ENCODE results near the gene NOP10. TPM values are rescaled to one million over a fixed set of nuclear protein-coding genes. Genes with fewer than 3 reads are reported as not detected.
A peak's percentile ranks its signal among the peaks of the same experiment; 100 is the strongest.
"Not testable (repeated sequence)": the region's sequence is repeated elsewhere in the genome, so short reads cannot be mapped to it uniquely, and the experiment has no call there.

The NOP10 gene
- 166 and 200 TPM in 2 replicates for total RNA-seq (2014; rRNA removed)
- 435 TPM for polyA plus RNA-seq (2012)

DNA sequence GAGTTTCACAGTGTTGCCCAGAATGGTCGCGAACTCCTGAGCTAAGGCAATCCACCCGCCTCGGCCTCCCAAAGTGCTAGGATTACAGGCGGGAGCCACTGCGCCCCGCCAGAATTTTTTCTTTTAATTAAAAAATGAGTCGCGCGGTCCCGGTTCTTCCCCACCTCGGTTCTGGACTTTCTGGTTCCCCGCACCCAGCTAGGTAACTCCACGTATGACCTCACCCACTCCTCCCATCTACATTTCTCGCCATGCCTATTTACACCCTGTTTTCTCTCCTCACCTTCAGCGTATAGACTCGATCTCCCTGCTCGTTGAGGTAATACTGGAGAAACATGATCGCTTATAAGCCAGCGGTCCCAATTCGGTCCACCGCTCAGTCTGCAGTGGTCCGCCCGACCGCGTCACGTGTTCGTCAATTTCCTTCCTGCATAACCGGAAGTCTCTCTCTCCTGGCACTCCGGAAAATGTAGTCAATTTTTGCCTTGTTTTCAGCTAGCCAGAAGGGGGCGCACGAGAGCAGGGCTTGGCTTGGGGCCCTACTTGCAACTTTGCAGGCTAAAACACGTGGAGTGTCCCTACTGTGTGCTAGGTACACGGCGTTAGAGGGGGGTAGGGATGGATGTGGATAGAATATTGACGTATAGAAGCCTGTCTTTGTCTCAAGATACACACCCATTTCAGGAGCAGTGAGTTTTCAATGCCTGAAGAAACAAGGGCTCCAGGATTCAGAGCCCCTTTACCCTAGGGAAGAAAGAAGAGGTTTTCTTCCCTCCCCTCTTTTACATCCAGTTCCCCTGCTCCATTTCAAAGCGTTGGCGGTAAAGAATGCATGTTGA is at the start of gene NOP10, which contains the start of gene NUTM1:
Gene NOP10, minus strand, starts transcription at position 400 of the 839 bp plus-strand sequence. Its CDS starts 63 bp downstream, at position 337.
Gene NUTM1, plus strand, starts transcription at position 579 of the 839 bp plus-strand sequence. CDS start 382 bp downstream, outside the sequence.
- DNase-seq (ENCODE audit: low read depth), result peak; percentile 89

DNA sequence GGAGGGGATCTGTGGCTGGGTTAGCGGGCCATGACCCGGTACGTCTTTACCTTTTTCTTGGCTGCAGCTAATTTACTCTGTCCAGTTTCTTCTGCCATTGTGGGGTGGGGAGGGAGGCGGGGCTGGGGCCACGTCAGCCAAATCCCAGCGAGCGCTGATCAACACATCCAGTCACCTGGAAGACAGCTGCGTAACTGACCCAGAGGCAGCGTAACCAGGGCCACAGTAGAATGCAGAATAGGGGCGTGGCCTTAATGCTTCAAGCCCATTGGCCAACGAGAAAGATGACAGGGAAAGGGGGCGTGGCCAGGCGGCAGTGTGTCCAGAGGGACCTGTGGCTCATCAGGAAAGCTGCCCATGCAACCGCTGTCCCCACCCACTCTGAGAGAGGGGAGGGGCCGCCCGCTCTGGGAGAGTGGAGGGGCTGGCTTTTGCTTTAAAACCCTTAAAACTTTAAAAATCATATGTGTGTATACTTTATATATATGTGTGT is 46.7 kb upstream of the NOP10 start:
- DNase-seq (ENCODE audit: low read depth), result not testable (repeated sequence)

DNA sequence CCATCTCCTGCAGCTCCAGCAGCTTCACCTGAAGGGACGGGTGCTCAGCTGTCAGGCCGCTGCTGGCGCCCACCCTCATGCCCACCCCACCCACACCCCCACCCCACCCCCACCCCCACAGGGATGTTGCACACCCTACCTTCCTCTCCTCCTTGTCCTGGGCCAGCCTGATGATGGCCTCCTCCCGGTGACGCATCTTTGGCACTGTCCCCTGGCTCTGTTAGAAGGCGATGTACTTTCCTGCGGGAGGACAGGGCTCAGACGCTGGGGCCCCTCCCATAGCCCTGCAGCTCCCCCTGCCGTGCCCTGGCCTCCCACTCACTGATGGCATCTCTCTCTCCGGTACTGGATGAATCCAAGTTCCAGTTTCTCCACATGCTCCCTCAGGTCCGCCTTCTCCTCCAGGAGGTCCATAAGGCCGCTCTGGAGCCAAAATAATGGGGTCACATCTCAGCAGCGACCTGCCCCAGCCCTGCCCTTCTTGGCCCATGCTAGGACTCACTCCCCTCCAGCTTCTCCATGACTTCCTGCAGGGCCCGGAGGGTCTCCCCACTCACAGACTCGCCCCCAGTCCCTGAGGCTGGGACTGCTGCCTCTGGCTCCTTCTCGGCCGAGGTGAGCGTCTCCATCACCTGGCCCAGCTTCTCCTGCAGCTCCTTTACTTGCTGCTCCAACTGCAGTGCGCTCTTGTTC is 39.0 kb upstream of the NOP10 start:
- not testable (repeated sequence) for DNase-seq (ENCODE audit: low read depth)

DNA sequence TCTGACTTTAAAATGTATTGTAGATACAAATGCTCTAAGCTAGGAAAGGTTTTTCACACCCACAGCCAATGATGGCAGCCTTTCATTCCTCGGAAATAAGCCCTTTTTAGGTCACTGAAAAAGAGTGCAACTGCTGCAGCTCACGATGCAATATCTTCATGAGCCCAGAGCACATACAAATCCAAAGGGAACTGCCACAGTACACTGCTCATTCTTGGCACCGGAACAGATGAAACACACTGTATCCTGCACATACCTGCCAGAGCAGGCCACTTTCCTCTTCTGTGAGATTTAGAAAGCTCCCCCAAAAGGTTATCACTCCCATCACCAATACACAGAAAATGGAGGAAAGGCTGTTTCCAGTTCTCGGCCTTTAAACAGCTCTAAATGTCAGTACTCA is 37.6 kb upstream of the NOP10 start:
- not testable (repeated sequence) for DNase-seq (ENCODE audit: low read depth)

DNA sequence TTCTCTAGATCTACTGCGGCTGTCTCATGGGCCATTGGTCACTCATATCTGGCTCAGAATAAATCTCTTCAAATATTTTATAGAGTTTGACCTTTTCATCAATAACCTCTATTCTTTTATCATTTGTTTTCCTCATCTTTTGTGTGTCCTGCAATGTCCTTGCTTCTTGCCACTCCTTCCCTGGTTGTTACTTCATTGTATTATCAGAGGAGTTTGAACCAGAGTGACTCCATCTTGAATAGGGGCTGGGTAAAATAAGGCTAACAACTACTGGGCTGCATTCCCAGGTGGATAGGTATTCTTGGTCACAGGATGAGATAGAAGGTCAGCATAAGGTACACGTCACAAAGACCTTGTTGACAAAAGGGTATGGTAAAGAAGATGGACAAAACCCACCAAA is 33.9 kb upstream of the NOP10 start:
- no peak for DNase-seq (ENCODE audit: low read depth)

DNA sequence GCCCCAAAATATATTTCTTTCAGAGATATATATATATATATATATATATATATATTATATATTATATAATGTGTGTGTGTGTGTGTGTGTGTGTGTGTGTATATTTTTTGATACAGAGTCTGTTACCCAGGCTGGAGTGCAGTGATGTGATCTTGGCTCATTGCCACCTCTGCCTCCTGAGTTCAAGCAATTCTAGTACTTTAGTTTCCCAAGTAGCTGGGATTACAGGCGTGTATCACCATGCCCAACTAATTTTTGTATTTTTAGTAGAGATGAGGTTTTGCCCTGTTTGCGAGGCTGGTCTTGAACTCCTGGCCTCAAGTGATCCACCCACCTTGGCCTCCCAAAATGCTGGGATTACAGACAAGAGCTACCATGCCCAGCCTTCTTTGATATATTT is 32.6 kb upstream of the NOP10 start:
- DNase-seq (ENCODE audit: low read depth), result not testable (repeated sequence)

DNA sequence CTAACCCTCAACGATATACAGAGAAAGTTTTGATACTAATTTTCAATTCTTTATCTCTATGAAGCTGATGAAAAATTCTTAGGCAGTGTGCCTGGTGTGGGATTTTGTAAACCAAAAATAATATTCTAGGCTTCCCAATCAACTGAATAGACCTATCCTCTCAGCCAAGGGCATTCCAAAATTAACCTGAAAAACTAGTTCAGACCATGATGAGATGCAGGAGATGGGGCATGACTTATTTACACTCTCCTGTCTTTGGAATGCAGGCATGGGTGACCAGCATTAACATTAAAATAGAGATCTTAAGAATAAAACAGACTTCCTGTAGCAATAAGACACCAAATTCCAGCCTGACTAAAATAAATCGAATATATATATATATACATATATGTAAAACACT is 31.9 kb upstream of the NOP10 start:
- DNase-seq (ENCODE audit: low read depth), result no peak

DNA sequence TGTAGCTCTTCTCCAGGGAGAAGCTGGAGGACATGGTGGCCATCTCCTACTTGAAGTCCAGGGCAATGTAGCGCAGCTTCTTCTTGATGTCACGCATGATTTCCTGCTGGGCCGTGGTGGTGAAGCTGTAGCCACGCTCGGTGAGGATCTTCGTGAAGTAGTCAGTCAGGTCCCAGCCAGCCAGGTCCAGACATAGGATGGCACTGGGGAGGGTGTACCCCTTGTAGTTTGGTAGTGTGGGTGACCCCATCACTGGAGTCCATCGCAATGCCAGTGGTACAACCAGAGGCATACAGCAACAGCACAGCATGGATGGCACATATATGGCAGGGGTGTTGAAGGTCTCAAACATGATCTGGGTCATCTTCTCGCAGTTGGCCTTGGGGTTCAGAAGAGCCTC is 31.0 kb upstream of the NOP10 start:
- DNase-seq (ENCODE audit: low read depth), result no peak

DNA sequence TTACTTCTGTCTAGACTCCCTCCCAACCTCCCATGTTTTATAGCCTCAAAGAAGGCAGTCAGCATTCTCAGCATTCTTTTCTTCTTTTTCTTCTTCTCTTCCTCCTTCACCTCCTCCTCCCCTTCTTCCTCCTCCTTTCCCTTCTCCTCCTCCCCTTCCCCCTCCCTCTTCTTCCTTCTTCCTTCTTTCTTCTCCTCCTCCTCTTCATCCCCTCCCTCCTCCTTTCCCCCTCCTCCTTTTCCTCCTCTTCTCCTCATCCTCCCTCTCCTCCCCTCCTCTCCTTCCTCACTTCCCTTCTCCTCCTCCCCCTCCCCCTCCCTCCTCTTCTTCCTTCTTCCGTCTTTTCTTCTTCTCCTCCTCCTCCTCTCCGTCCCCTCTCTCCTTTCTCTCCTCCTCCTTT is 27.7 kb upstream of the NOP10 start:
- DNase-seq (ENCODE audit: low read depth), result no peak

DNA sequence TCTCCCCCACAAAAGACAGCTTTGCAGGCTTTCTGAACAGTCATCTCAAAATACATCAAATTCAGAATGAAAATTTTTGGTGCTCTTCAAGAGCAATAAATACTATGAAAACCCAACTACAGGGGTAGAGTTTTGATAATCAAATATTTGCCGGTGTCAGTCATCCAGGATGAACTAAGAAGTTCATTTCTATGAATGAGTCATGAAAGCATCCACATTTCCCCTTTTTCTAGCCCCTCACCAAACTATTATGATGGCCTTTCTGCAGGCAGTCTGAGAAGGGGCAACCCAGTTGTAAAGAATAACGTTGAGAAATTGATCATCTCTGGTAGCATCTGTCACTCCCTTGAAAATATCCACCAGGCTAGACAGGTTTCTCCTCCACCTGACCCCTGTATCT is 27.2 kb upstream of the NOP10 start:
- DNase-seq (ENCODE audit: low read depth), result no peak

DNA sequence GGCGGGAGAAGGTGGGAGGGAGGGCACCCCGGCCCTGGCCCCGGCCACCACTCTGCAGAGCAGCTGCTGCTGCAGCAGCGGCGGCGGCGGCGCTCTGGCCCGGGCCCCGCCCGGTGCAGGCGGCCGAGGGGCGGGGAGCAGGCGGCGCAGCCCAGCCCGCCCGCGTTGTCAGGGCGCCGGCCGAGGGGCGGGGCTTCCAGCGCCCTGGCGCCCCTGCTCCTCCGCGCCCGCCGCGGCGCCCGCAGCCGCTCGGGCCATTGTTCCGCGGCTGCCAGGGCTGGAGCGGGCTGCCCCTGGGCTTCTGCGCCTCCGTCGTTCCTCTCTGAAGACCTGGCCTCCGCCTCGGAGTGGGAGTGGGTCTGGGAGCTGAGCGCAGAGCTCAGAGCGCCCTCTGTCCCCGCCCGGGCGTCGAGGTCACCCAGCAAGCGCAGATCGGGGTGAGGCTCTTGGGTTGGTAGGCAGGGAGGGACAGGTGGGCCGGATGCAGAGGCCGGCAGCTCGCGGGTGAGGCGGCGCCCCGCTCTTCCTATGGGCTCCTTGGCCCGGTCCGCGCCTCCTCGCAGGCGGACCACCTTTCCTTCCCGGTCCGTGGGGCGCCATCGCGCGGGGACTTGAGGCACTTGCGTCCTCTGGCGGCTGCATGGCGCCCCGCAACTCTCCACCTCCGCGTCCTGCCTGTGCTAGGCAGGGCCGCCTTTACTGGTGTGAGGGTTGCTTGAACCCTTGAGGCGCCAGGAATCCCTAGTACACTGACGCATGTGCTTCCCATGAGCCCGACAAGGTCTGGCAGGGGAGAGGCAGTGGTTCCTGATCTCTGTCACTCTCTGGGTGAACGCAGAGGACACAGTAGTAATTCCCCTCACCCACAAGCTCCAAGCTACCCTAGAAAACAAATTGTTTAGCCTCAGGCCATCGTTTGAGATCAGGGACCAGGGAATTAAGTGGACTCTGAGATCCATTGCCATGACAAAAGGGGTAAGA is 24.5 kb upstream of the NOP10 start, which contains the start of gene LPCAT4:
Gene LPCAT4, minus strand, starts transcription at position 96 of the 981 bp plus-strand sequence. CDS start 96 bp downstream, outside the sequence.
- peak; percentile 88 for DNase-seq (ENCODE audit: low read depth)

DNA sequence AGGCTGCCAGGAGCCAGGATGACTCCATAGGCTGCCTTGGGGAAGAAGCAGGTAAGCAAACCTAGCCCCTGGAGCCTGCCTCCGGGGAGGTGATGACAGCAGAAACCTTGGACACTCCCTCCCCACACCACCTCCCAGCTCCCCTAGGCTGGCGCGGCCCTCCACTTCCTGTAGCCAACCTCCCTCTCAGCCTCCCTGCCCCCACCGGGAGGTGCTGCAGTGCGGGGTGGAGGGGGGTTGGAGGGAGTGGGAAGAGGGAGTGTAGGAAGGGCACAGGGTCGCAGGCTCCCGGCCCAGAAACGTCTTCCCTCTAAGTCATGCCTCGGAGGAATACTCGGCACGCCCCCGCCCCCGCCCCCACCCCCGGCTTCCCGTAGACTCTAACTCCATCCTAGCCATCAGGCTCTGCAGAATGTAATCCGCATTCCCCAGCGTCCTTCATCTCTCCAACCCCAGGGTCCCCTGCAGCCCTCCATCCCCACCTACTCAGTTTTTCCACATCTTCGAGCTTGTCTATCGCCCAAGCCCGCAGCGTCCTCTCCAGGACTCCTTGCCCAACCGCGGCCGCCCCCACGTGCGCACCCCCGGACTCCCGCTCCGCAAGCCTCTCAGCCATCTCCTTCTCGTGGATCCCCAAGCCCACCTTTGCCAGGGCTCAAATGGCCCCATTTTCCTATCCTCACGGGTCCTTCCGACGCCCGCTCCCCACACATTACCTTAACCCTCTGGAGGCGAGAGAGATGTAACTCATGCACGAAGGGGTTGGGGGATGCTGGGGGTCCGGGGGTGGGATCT is 23.5 kb upstream of the NOP10 start:
- peak; percentile 34 for DNase-seq (ENCODE audit: low read depth)

DNA sequence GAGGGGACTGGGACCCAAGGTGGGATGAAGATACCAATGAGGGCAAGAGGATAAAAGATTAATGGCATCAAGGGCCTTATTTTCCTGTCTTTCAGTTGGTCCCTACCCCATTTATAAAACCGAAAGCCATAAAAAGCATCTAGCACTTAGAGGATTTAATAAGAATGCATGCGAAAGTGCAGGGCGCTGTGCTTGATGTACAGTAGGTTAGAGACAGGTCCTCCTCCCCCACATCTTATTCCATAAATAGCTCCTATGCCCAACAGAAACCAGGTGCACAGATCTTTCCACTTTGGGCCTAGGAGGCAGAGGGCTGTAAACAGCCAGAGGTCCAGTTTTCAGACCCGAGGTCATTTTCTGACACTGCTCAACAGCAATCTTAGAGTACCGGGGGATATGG is 22.9 kb upstream of the NOP10 start:
- DNase-seq (ENCODE audit: low read depth), result no peak

DNA sequence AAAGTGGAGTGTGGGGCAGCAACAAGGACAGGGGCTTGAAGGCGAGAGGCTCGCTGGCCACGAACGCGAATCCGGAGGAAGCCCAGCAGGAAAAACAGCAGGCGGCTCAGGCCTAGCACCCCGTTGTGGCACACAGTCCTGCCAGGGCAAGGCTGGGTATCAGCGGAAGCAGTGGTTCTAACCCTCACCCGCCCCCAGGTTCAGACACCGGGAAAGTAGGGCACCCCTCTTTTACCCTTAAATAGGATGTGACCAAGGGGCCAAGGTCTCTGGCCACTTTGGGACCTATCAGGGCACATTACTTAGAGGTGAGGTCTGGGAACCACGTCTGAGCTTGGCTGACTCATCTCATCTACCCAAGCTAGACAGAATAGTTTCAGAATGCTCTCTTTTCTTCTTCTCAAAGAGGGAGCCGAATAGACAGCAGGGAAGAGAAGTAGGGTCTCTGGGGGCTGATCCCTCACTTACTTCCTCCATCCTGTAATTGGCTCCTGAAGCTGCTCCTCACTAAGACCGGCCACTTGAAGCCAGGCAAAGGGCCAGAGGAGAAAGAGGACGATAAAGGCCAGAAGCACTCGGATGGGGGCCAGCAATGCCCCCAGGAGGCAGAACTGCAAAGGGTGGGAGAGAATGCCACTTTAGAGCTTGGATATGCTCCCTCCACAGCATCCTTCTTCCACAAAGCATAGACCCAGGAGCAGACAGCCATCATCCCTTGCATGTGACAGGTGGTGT is 22.3 kb upstream of the NOP10 start:
- no peak for DNase-seq (ENCODE audit: low read depth)

DNA sequence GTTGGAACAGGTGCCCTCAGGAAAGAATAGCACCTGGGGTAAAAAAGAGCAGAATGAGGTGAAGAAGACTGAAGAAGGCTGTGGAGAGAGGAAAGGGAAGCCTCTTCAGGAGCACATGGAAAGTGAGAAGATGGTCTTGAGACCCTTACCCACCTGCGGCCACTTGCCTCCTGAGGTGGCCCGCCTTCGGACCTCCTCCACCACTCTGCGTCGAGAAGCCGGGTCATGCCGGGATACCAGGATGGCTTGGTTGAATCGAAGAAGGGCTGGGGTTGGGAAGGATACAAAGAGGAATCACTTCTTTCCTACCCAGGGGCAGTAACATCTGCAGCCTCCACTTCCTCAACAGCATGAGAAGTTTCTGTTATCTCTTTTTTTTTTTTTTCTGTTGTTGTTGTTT is 21.1 kb upstream of the NOP10 start:
- DNase-seq (ENCODE audit: low read depth), result no peak

DNA sequence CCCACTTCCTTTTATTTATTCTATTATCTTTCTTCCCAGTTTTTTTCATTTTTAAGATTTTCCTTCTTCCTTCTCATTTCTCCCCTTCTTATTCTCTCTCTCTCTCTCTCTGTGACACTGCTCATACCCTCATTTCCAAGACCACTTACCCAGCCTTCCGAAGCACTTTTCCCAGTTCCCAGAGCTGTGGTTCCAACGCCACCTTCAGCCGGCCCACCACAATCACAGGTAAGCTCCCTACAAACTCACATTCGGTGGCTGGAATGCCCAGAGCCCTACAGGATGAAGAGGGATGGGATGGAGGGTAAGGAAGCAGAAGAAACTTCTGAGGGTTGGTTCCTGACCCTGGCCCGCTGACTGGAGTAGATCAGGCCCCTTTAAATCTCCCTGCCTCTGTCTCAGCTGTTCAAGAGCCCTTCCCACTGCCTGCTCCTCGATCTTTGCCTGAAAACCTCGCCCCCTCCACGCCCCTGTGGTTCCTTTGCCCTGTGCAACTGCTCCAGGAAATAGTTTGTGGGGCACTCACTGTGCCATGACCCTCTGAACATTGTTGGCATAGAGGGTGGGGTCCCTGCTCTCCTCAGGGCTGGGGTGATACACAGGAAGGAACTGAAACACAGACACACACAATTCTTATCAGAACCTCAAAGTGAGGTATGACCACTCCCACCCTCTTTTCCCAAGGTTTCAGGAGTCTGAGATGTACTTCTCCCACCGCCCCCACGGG is 19.3 kb upstream of the NOP10 start:
- no peak for DNase-seq (ENCODE audit: low read depth)

DNA sequence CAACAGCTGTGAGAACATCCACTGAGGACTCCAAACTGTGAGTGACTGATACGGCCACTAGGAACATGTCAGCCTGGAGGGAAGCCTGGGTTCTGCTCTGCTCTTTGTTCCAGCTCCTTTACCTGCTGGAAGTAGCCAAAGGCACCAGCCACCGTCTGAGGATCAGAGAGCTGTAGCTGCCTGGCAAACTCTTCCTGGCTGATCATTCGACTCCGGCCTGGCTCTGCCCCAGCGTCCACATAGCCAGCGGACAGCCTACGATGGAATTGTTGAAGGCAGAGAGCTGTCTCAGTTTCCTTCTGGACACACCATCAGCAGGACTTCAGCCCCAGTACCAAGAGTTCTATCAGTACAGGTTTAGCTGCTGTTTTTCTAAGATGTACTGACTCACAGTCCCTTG is 18.3 kb upstream of the NOP10 start:
- no peak for DNase-seq (ENCODE audit: low read depth)

DNA sequence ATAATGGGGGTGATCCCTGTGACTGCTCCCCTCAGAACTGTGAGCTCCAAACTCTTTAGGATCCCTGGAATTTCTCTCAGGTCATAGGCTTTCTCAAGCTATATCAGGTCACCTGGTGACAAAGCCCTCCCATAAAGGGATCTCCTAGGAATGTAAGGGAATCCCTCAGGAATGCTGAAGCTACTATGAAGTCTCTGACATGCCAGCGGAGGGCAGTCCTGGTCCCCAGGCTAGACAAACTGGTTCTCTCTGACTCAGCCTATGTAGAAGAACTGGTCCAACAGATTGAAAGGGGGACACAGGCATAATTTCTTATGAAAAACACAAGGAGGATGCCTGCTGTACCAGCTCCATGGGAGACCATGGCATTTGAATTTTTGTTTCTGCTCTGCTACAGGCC is 17.4 kb upstream of the NOP10 start:
- DNase-seq (ENCODE audit: low read depth), result no peak

DNA sequence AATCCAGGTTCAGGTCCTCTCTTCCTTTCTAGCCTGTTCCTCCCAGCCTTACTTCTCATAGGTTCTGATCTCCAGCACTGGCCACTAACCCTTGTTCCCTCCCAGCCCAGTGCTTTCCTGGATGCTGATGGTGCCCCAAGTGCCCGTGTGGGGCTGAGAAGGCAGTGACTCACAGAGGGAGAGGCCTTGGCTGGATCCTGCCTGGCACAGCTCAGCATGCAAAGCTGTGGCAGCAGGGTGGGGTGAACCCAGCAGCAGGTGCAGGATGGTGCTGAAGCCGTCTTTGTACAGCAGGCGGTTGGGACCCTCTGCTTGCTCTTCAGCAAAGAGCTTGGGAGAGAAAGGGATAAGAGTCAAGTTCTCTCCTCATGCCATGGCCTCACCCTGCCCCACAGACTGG is 16.5 kb upstream of the NOP10 start:
- peak; percentile 34 for DNase-seq (ENCODE audit: low read depth)

Data from LHCN-M2 (cell line).